ENCODE measurements around the gene CAPN13.

The CAPN13 gene

DNA sequence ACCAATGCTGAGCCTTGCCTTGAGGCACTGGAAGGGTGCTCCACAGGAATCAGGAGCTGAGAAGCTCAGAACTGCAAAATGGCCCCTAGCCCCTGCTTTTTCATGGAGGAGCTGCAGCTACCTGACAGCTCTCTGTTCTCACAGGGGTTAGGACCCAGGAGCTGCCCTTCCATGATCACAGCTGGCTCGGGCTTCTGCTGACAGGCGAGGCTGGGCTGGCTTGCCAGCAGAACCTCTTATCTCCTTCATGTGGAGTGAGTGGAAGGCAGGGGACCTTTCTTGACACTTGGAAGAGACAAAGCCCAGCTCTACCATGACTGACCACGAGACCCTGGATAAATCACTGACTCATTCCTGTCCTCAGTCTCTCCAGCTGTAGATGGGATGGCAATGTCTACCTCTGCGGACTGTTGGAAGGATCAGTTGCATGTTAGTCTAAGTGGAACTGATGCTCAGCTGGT, 113.4 kb downstream of the CAPN13 start:
- no peak overlapping the region for H3K4me3 ChIP-seq (ENCODE audit: low read depth, low read length)
- TF ChIP-seq CTCF (IDR thresholded peaks at IDR 0.05; ENCODE audit: low read depth, low read length, missing control alignments), result no peak
- DNase-seq (ENCODE audit: low read depth), result no peak
- in situ Hi-C loops (cut with HindIII; ENCODE audit: low sequenced_read_pairs), result no loop called here

DNA sequence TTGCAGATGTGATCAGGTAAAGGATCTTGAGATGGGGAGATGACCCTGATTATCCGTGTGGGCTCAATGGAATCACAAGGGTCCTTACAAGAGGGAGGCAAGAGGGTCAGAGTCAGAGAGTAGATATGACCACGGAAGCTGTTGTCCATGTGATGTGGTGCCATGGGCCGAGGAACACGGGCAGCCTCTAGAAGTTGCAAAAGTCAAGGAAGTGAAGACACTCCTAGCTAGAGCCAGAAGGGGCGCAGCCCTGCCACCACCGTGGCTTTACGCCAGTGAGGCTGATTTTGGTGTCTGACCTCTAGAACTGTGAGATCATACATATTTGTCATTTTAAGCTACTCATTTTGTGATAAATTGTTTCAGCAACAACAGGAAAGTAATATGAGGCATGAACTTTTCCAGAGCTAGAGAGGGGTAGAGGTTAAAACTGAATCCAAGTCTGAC, 114.4 kb downstream of the CAPN13 start:
- no peak overlapping the region for H3K4me3 ChIP-seq (ENCODE audit: low read depth, low read length)
- in situ Hi-C loops (cut with HindIII; ENCODE audit: low sequenced_read_pairs), result no loop called here
- no peak for TF ChIP-seq CTCF (IDR thresholded peaks at IDR 0.05; ENCODE audit: low read depth, low read length, missing control alignments)
- DNase-seq (ENCODE audit: low read depth), result no peak

GRCh38 chr2:30691948-30692828, 115.1 kb downstream of the CAPN13 start:
- DNase-seq (ENCODE audit: low read depth), result no peak
- TF ChIP-seq CTCF (IDR thresholded peaks at IDR 0.05; ENCODE audit: low read depth, low read length, missing control alignments), result no peak
- H3K4me3 ChIP-seq (ENCODE audit: low read depth, low read length), result no peak overlapping the region
- in situ Hi-C loops (cut with HindIII; ENCODE audit: low sequenced_read_pairs), result no loop called here

GRCh38 chr2:30691091-30691947, 115.9 kb downstream of the CAPN13 start:
- in situ Hi-C loops (cut with HindIII; ENCODE audit: low sequenced_read_pairs), result no loop called here
- no peak overlapping the region for H3K4me3 ChIP-seq (ENCODE audit: low read depth, low read length)
- TF ChIP-seq CTCF (IDR thresholded peaks at IDR 0.05; ENCODE audit: low read depth, low read length, missing control alignments), result no peak
- DNase-seq (ENCODE audit: low read depth), result no peak

- in situ Hi-C loops (cut with HindIII; ENCODE audit: low sequenced_read_pairs), result no loop called here
- H3K4me3 ChIP-seq (ENCODE audit: low read depth, low read length), result no peak overlapping the region
- DNase-seq (ENCODE audit: low read depth), result no peak
- TF ChIP-seq CTCF (IDR thresholded peaks at IDR 0.05; ENCODE audit: low read depth, low read length, missing control alignments), result no peak
Measured at GRCh38 chr2:30690126-30690561, 117.1 kb downstream of the CAPN13 start.

GRCh38 chr2:30689496-30690125, 117.6 kb downstream of the CAPN13 start:
- no peak overlapping the region for H3K4me3 ChIP-seq (ENCODE audit: low read depth, low read length)
- DNase-seq (ENCODE audit: low read depth), result no peak
- in situ Hi-C loops (cut with HindIII; ENCODE audit: low sequenced_read_pairs), result no loop called here
- TF ChIP-seq CTCF (IDR thresholded peaks at IDR 0.05; ENCODE audit: low read depth, low read length, missing control alignments), result no peak

Measured in astrocyte of the cerebellum (primary cell).